ENCODE results near the gene GDPD2. TPM values are rescaled to one million over a fixed set of nuclear protein-coding genes. Genes with fewer than 3 reads are reported as not detected.

Gene GDPD2
- total RNA-seq, 4 donors from 2014 or later: 12.8 to 32.9 (median 22.8) TPM

GRCh38 chrX:70456256-70456655, 33.1 kb downstream of the GDPD2 start:
- intact Hi-C loops (cut with DNase I; ENCODE audit: low total_unique reads): no loop called here
- no peak for DNase-seq (ENCODE audit: low spot score in 2 of 2)
- H3K4me3 ChIP-seq (ENCODE audit: low read depth, poor library complexity, severe bottlenecking): no peak overlapping the region
- TF ChIP-seq CTCF (IDR thresholded peaks at IDR 0.05) (no peak), POLR2A (IDR thresholded peaks at IDR 0.05) (no peak)
- WGBS, 2 donors: 33 to 55% methylated on average over 2 of the region's 2 CpGs

GRCh38 chrX:70461026-70461425, 37.9 kb downstream of the GDPD2 start:
- 73 to 97% methylated on average over 2 of the region's 2 CpGs for WGBS, 2 donors

GRCh38 chrX:70464051-70464450, 40.9 kb downstream of the GDPD2 start:
- DNase-seq (ENCODE audit: low spot score in 2 of 2): no peak
- TF ChIP-seq POLR2A (IDR thresholded peaks at IDR 0.05) (no peak), CTCF (IDR thresholded peaks at IDR 0.05) (no peak)
- intact Hi-C loops (cut with DNase I; ENCODE audit: low total_unique reads): no loop called here
- no peak overlapping the region for H3K4me3 ChIP-seq (ENCODE audit: low read depth, poor library complexity, severe bottlenecking)

More at GRCh38 chrX:70461026-70461425, 37.9 kb downstream of the GDPD2 start:
- no peak for TF ChIP-seq CTCF (IDR thresholded peaks at IDR 0.05)
- TF ChIP-seq POLR2A (IDR thresholded peaks at IDR 0.05): no peak
- H3K4me3 ChIP-seq (ENCODE audit: low read depth, poor library complexity, severe bottlenecking): no peak overlapping the region
- DNase-seq (ENCODE audit: low spot score in 2 of 2): no peak
- intact Hi-C loops (cut with DNase I; ENCODE audit: low total_unique reads): no loop called here

GRCh38 chrX:70466968-70467367, 43.9 kb downstream of the GDPD2 start:
- no peak for DNase-seq (ENCODE audit: low spot score in 2 of 2)

GRCh38 chrX:70468709-70469108, 45.6 kb downstream of the GDPD2 start:
- H3K4me3 ChIP-seq (ENCODE audit: low read depth, poor library complexity, severe bottlenecking): no peak overlapping the region
- WGBS, 2 donors: 76 to 97% methylated on average over 1 of the region's 1 CpG
- no peak for DNase-seq (ENCODE audit: low spot score in 2 of 2)
- intact Hi-C loops (cut with DNase I; ENCODE audit: low total_unique reads): no loop called here
- TF ChIP-seq CTCF (IDR thresholded peaks at IDR 0.05) (no peak), POLR2A (IDR thresholded peaks at IDR 0.05) (no peak)

More at GRCh38 chrX:70466968-70467367, 43.9 kb downstream of the GDPD2 start:
- no peak for TF ChIP-seq POLR2A (IDR thresholded peaks at IDR 0.05)
- TF ChIP-seq CTCF (IDR thresholded peaks at IDR 0.05): no peak
- H3K4me3 ChIP-seq (ENCODE audit: low read depth, poor library complexity, severe bottlenecking): no peak overlapping the region
- intact Hi-C loops (cut with DNase I; ENCODE audit: low total_unique reads): no loop called here

GRCh38 chrX:70470850-70471289, 47.8 kb downstream of the GDPD2 start:
- WGBS, 2 donors: 82 to 84% methylated on average over 3 of the region's 3 CpGs
- no peak for TF ChIP-seq POLR2A (IDR thresholded peaks at IDR 0.05)
- TF ChIP-seq CTCF (IDR thresholded peaks at IDR 0.05): no peak
- H3K4me3 ChIP-seq (ENCODE audit: low read depth, poor library complexity, severe bottlenecking): no peak overlapping the region
- no peak for DNase-seq (ENCODE audit: low spot score in 2 of 2)
- intact Hi-C loops (cut with DNase I; ENCODE audit: low total_unique reads): no loop called here

Data from lower leg skin (tissue), 4 donors.